C4-2B (cell line): Measurements from ENCODE around the gene MAP3K12.

Source experiments
- H3K27ac ChIP-seq: fragments of 450-650 bp; 2 replicates; pipeline ENCODE4 v1.5.1; 2017
- CTCF ChIP-seq: fragments of 450-650 bp; conservative IDR thresholded peaks from 2 replicates; pipeline ENCODE4 v1.5.1; 2017; ENCODE audit warnings: mild to moderate bottlenecking
- ZFX ChIP-seq: fragments of 450-650 bp; IDR thresholded peaks from 2 replicates; pipeline ENCODE4 v1.6.1; 2017

MAP3K12 gene

GRCh38 chr12:53497461-53497860 lies 1.8 kb downstream of the MAP3K12 start:
- TF ChIP-seq CTCF (no peak), ZFX (no peak)
- no peak overlapping the region for H3K27ac ChIP-seq

- TF ChIP-seq CTCF (no peak), ZFX (no peak)
- H3K27ac ChIP-seq, result peak overlapping the region; percentile 61; the same call in 1 of the 2 replicates
Measured at GRCh38 chr12:53496752-53497032, 2.6 kb downstream of the MAP3K12 start.

- TF ChIP-seq ZFX (no peak), CTCF (no peak)
- peak overlapping the region; percentile 61 for H3K27ac ChIP-seq
Measured at GRCh38 chr12:53495903-53496751, 3.1 kb downstream of the MAP3K12 start.

GRCh38 chr12:53493610-53494391 lies 5.5 kb downstream of the MAP3K12 start:
- H3K27ac ChIP-seq, result peak overlapping the region; percentile 76
- TF ChIP-seq ZFX, result no peak

GRCh38 chr12:53492830-53493609 lies 6.2 kb downstream of the MAP3K12 start:
- peak overlapping the region; percentile 76 for H3K27ac ChIP-seq
- no peak for TF ChIP-seq ZFX
- TF ChIP-seq CTCF, result no peak

- peak overlapping the region; percentile 76 for H3K27ac ChIP-seq
- TF ChIP-seq CTCF (no peak), ZFX (no peak)
Measured at GRCh38 chr12:53492188-53492587, 7.1 kb downstream of the MAP3K12 start.

GRCh38 chr12:53489242-53489864 lies 9.9 kb downstream of the MAP3K12 start:
- no peak overlapping the region for H3K27ac ChIP-seq
- TF ChIP-seq ZFX (no peak), CTCF (no peak)
